Upper lobe of right lung (tissue), 1 donor: ENCODE measurements around the gene PCYT1B. TPM values are rescaled to one million over a fixed set of nuclear protein-coding genes. Genes with fewer than 3 reads are reported as not detected.
"Not testable (repeated sequence)": the region's sequence is repeated elsewhere in the genome, so short reads cannot be mapped to it uniquely, and the experiment has no call there.

Experiments
- ATAC-seq: fragments of 200-7000 bp; cut with Tn5 transposase; one replicate; pipeline ENCODE4 v1.9.1; 2020; ENCODE audit warnings: mild to moderate bottlenecking, moderate library complexity
- DNase-seq: peaks from one replicate; pipeline ENCODE4 v3.0.0-alpha.2; 2020
- H3K27ac ChIP-seq: fragments of 200-600 bp; one replicate; pipeline ENCODE4 v1.8.0; 2022
- H3K27me3 ChIP-seq: fragments of 200-600 bp; one replicate; pipeline ENCODE4 v1.8.0; 2022; ENCODE audit warnings: mild to moderate bottlenecking
- H3K36me3 ChIP-seq: fragments of 200-600 bp; one replicate; pipeline ENCODE4 v1.8.0; 2022
- H3K4me1 ChIP-seq: fragments of 200-600 bp; one replicate; pipeline ENCODE4 v1.8.0; 2022
- H3K4me3 ChIP-seq: fragments of 200-600 bp; one replicate; pipeline ENCODE4 v1.8.0; 2022; ENCODE audit warnings: mild to moderate bottlenecking
- H3K9me3 ChIP-seq: fragments of 200-600 bp; one replicate; pipeline ENCODE4 v1.8.0; 2022
- CTCF ChIP-seq: fragments of 200-600 bp; IDR thresholded peaks from one replicate; pipeline ENCODE4 v1.8.0; 2022; ENCODE audit warnings: antibody characterized with exemption
- intact Hi-C: fragments of 100-400 bp; cut with DNase I; formaldehyde crosslinking; loops from one replicate; pipeline ENCODE4 v1.11.0; 2022
- total RNA-seq: library from RNA; stranded (reverse); fragmentation: NEBNext Ultra II Directional; extraction: Animal tissue kit (Norgen Biotek cat#: 25700); gene quantifications from one replicate; pipeline ENCODE4 v1.2.1, GENCODE V29; 2021
- donor health status: DM: no; HTN: yes; CAD: no; lungs with severe emphysema.

Gene PCYT1B
- total RNA-seq, 1 donor from 2014 or later, result 0.14 TPM

- TF ChIP-seq CTCF, result no peak
- Histone ChIP-seq H3K27ac (no peak overlapping the region), H3K4me1 (no peaks in the 10 kb centered on the region), H3K9me3 (no peaks in the 10 kb centered on the region), H3K27me3 (no peaks in the 10 kb centered on the region), H3K4me3 (no peak overlapping the region), H3K36me3 (no peaks in the 10 kb centered on the region)
- ATAC-seq (no peak), DNase-seq (no peak)
- intact Hi-C loops, result no loop called here
These were observed 10.7 kb upstream of the PCYT1B start for GRCh38 chrX:24657671-24658386.

DNA sequence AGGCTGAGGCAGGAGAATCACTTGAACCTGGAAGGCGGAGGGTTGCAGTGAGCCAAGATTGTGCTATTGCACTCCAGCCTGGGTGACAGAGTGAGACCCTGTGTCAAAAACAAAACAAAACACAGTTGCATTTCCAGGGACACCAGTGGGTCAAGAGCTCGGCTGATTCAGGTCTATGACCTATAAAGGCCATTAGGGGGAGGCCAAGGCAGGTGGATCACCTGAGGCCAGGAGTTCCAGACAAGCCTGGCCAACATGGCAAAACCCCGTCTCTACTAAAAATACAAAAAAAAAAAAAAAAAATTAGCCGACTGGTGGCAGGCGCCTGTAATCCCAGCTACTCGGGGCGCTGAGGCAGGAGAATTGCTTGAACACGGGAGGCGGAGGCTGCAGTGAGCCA, 8.5 kb upstream of the PCYT1B start:
- H3K4me1 ChIP-seq, H3K27me3 ChIP-seq, H3K27ac ChIP-seq, ATAC-seq, H3K36me3 ChIP-seq, DNase-seq, H3K9me3 ChIP-seq, H3K4me3 ChIP-seq, intact Hi-C loops: not testable (repeated sequence)

GRCh38 chrX:24651783-24652182, 4.6 kb upstream of the PCYT1B start:
- Histone ChIP-seq H3K4me3 (no peak overlapping the region), H3K27ac (no peak overlapping the region), H3K36me3 (no peaks in the 10 kb centered on the region), H3K27me3 (no peaks in the 10 kb centered on the region), H3K4me1 (no peaks in the 10 kb centered on the region), H3K9me3 (no peaks in the 10 kb centered on the region)
- no peak for DNase-seq
- intact Hi-C loops, result no loop called here
- no peak for TF ChIP-seq CTCF
- no peak for ATAC-seq

DNA sequence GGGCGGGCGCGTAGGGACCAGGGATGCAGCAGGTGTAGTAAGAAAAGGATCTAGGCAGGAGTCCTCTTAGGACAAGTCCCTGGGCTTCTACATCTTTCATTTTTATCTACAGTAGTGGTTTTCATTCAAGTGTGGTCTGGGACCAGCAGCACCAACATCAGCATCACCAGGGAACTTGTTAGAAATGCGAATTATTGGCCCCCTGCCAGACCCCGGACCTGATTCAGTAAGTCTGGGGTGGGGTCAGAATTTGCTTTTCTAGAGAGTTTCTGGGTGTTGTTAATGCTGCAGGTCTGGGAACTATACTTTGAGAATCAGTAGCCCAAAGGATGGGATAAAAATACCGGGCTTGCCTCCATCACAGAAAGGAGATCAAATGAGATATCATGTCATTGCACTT, 1.3 kb upstream of the PCYT1B start:
- intact Hi-C loops, result no loop called here
- Histone ChIP-seq H3K9me3 (no peaks in the 10 kb centered on the region), H3K27me3 (no peaks in the 10 kb centered on the region), H3K4me3 (no peak overlapping the region), H3K4me1 (no peaks in the 10 kb centered on the region), H3K27ac (no peak overlapping the region), H3K36me3 (no peaks in the 10 kb centered on the region)
- no peak for ATAC-seq
- no peak for DNase-seq
- no peak for TF ChIP-seq CTCF

GRCh38 chrX:24646745-24647182, 383 bp downstream of the PCYT1B start:
- Histone ChIP-seq H3K27ac (no peak overlapping the region), H3K4me3 (peak overlapping the region; percentile 19), H3K9me3 (no peaks in the 10 kb centered on the region), H3K27me3 (no peaks in the 10 kb centered on the region), H3K36me3 (no peaks in the 10 kb centered on the region), H3K4me1 (no peaks in the 10 kb centered on the region)
- DNase-seq (no peak), ATAC-seq (no peak)
- intact Hi-C loops, result no loop called here
- no peak for TF ChIP-seq CTCF

GRCh38 chrX:24646006-24646405, 1.1 kb downstream of the PCYT1B start:
- intact Hi-C loops, result no loop called here
- no peak overlapping the region for H3K27ac ChIP-seq
- no peaks in the 10 kb centered on the region for H3K4me1 ChIP-seq
- H3K27me3 ChIP-seq, result no peaks in the 10 kb centered on the region
- no peaks in the 10 kb centered on the region for H3K9me3 ChIP-seq
- ATAC-seq (no peak), DNase-seq (no peak)
- H3K4me3 ChIP-seq, result no peak overlapping the region
- no peak for TF ChIP-seq CTCF
- no peaks in the 10 kb centered on the region for H3K36me3 ChIP-seq
